Fibroblast of lung (primary cell): Measurements from ENCODE around the gene SAE1. TPM values are rescaled to one million over a fixed set of nuclear protein-coding genes. Genes with fewer than 3 reads are reported as not detected.
"Not testable (repeated sequence)": the region's sequence is repeated elsewhere in the genome, so short reads cannot be mapped to it uniquely, and the experiment has no call there.

Experiments used
- DNase-seq, 2 donors: peaks; one replicate each; pipeline versions ENCODE4 v3.0.0 to v3.0.0-alpha.2; 2010; ENCODE audit warnings: low read depth in 2 of 2
- H2AFZ ChIP-seq: 2 replicates; pipeline ENCODE4 v1.5.1; 2012; ENCODE audit warnings: low read length, control low read depth, inconsistent platforms
- H3K27ac ChIP-seq: 2 replicates; pipeline ENCODE4 v1.5.1; 2011; ENCODE audit warnings: low read length, control low read depth; ENCODE audit not compliant: insufficient read depth
- H3K27me3 ChIP-seq: 2 replicates; pipeline ENCODE4 v1.5.1; 2011; ENCODE audit warnings: mild to moderate bottlenecking, low read length; ENCODE audit not compliant: control insufficient read depth, insufficient read depth
- H3K36me3 ChIP-seq: 2 replicates; pipeline ENCODE4 v1.5.1; 2011; ENCODE audit warnings: low read length; ENCODE audit not compliant: control insufficient read depth, insufficient read depth
- H3K4me1 ChIP-seq: 2 replicates; pipeline ENCODE4 v1.5.1; 2011; ENCODE audit warnings: low read length; ENCODE audit not compliant: control insufficient read depth, insufficient read depth; ENCODE audit errors: extremely low read depth
- H3K4me2 ChIP-seq: 2 replicates; pipeline ENCODE4 v1.5.1; 2011; ENCODE audit warnings: low read length, control low read depth; ENCODE audit not compliant: insufficient read depth; ENCODE audit errors: extremely low read depth
- H3K4me3 ChIP-seq, 4 experiments: fragments of 200-600 bp in 1 of 4; sonication (generic) in 1 of 4; replicated peaks in 1 of 4; 2 replicates each; pipeline ENCODE4 v1.5.1; 2011 to 2016; ENCODE audit warnings: low read length in 4 of 4, low read depth in 3 of 4, mild to moderate bottlenecking in 3 of 4, control low read depth in 2 of 4, inconsistent platforms in 1 of 4, mixed read lengths in 1 of 4; ENCODE audit not compliant: insufficient read depth in 1 of 4; ENCODE audit errors: control extremely low read depth in 1 of 4
- H3K79me2 ChIP-seq: 2 replicates; pipeline ENCODE4 v1.5.1; 2012; ENCODE audit warnings: mild to moderate bottlenecking, low read length, inconsistent platforms; ENCODE audit not compliant: control insufficient read depth, insufficient read depth
- H3K9ac ChIP-seq: 2 replicates; pipeline ENCODE4 v1.5.1; 2011; ENCODE audit warnings: mild to moderate bottlenecking, low read length, control low read depth; ENCODE audit not compliant: insufficient read depth
- H3K9me3 ChIP-seq: 2 replicates; pipeline ENCODE4 v1.5.1; 2012; ENCODE audit warnings: low read depth, low read length; ENCODE audit not compliant: control insufficient read depth, insufficient read depth
- H4K20me1 ChIP-seq: 2 replicates; pipeline ENCODE4 v1.5.1; 2011; ENCODE audit warnings: low read length; ENCODE audit not compliant: control insufficient read depth, insufficient read depth; ENCODE audit errors: extremely low read depth
- EZH2 ChIP-seq: IDR thresholded peaks from 2 replicates; pipeline ENCODE4 v1.5.1; 2012; ENCODE audit warnings: low read length, control low read depth, mild to moderate bottlenecking; ENCODE audit errors: missing control alignments
- polyA plus RNA-seq, 2 donors: library from polyadenylated mRNA; depleted of rRNA in 1 of 2; stranded (reverse) in 1 of 2; unstranded in 1 of 2; fragments of >200 nt; gene quantifications; 2 replicates each; pipeline ENCODE4 v1.2.1, GENCODE V29; 2011 to 2012; ENCODE audit warnings: missing spikeins in 1 of 2
- total RNA-seq: library from RNA; depleted of rRNA; stranded (reverse); fragments of >200 nt; gene quantifications from 2 replicates; pipeline ENCODE4 v1.2.1, GENCODE V29; 2014
- TF ChIP-seq, protein P1 (sequence below), 2 donors: IDR thresholded peaks in 1 of 2; conservative IDR thresholded peaks in 1 of 2; 1 replicate in 1 of 2; 2 replicates in 1 of 2; pipeline ENCODE4 v1.5.1; 2011 to 2012; ENCODE audit warnings: low read length in 2 of 2, control low read depth in 1 of 2, inconsistent platforms in 1 of 2, low read depth in 1 of 2, mild to moderate bottlenecking in 1 of 2

Gene SAE1
- total and polyA plus RNA-seq, 2 donors (not counting 1 experiment from before 2014, with no cell fraction given) = 97.9 to 152 TPM

DNA sequence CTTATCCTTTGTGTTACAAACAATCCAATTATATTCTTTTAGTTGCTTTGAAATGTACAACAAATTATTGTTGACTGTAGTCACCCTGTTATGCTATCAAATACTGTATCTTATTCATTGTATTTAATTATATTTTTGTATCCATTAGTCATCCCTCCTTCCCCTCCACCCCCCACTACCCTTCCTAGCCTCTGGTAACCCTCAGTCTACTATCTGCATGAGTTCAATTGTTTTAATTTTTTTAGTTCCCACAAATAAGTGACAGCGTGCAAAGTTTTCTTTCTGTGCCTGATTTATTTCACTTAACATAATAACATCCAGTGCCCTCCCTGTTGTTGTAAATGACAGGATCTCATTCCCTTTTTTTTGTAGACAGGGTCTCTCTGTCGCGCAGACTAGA lies 4.5 kb downstream of the SAE1 start:
- no peaks in the 10 kb centered on the region for H4K20me1 ChIP-seq
- H3K4me1 ChIP-seq = peaks cover 12% of the 10 kb centered on the region
- H3K79me2 ChIP-seq = peaks cover 90% of the 10 kb centered on the region
- H2AFZ ChIP-seq = no peak overlapping the region
- TF ChIP-seq, protein P1, sequence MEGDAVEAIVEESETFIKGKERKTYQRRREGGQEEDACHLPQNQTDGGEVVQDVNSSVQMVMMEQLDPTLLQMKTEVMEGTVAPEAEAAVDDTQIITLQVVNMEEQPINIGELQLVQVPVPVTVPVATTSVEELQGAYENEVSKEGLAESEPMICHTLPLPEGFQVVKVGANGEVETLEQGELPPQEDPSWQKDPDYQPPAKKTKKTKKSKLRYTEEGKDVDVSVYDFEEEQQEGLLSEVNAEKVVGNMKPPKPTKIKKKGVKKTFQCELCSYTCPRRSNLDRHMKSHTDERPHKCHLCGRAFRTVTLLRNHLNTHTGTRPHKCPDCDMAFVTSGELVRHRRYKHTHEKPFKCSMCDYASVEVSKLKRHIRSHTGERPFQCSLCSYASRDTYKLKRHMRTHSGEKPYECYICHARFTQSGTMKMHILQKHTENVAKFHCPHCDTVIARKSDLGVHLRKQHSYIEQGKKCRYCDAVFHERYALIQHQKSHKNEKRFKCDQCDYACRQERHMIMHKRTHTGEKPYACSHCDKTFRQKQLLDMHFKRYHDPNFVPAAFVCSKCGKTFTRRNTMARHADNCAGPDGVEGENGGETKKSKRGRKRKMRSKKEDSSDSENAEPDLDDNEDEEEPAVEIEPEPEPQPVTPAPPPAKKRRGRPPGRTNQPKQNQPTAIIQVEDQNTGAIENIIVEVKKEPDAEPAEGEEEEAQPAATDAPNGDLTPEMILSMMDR (conservative IDR thresholded peaks at IDR 0.05 in 1 of 2, IDR thresholded peaks at IDR 0.05 in 1 of 2; ENCODE audit: low read depth in 1 of 2, low read length in 2 of 2) = no peak
- no peak for TF ChIP-seq EZH2
- H3K4me3 ChIP-seq = no peak overlapping the region
- H3K4me2 ChIP-seq = no peak overlapping the region
- peaks cover 1% of the 10 kb centered on the region for H3K36me3 ChIP-seq
- H3K9ac ChIP-seq = no peak overlapping the region
- no peak for DNase-seq
- no peaks in the 10 kb centered on the region for H3K27me3 ChIP-seq
- no peaks in the 10 kb centered on the region for H3K9me3 ChIP-seq
- H3K27ac ChIP-seq = no peak overlapping the region

GRCh38 chr19:47141252-47141651 lies 10.6 kb downstream of the SAE1 start:
- H3K27ac ChIP-seq, H3K36me3 ChIP-seq, H3K9ac ChIP-seq, H2AFZ ChIP-seq, H3K4me2 ChIP-seq, H3K4me1 ChIP-seq, H3K27me3 ChIP-seq, H3K9me3 ChIP-seq, H4K20me1 ChIP-seq, H3K4me3 ChIP-seq: not testable (repeated sequence)
- peak; percentile 48 to 77 for DNase-seq
- peaks cover 76% of the 10 kb centered on the region for H3K79me2 ChIP-seq

GRCh38 chr19:47141695-47142094 lies 11.1 kb downstream of the SAE1 start:
- H3K27ac ChIP-seq = no peak overlapping the region
- H3K9ac ChIP-seq = no peak overlapping the region
- H3K4me2 ChIP-seq = no peak overlapping the region
- no peaks in the 10 kb centered on the region for H4K20me1 ChIP-seq
- no peak for DNase-seq
- no peak overlapping the region for H2AFZ ChIP-seq
- peaks cover 11% of the 10 kb centered on the region for H3K36me3 ChIP-seq
- H3K4me3 ChIP-seq = no peak overlapping the region
- no peaks in the 10 kb centered on the region for H3K9me3 ChIP-seq
- peaks cover 2% of the 10 kb centered on the region for H3K4me1 ChIP-seq
- H3K27me3 ChIP-seq = no peaks in the 10 kb centered on the region
- no peak for TF ChIP-seq EZH2
- TF ChIP-seq, protein P1 (conservative IDR thresholded peaks at IDR 0.05 in 1 of 2, IDR thresholded peaks at IDR 0.05 in 1 of 2; ENCODE audit: low read depth in 1 of 2, low read length in 2 of 2) = no peak
- H3K79me2 ChIP-seq = peaks cover 74% of the 10 kb centered on the region
